GM23248 (cell line): Measurements from ENCODE around the gene COA8.

Source experiments
- EZH2 ChIP-seq: fragments of 200-600 bp; sonication (generic); IDR thresholded peaks from 2 replicates; pipeline ENCODE4 v1.6.1; 2018; ENCODE audit warnings: antibody characterized with exemption, mild to moderate bottlenecking; ENCODE audit not compliant: insufficient read depth, poor library complexity, severe bottlenecking
- EZH2phosphoT487 ChIP-seq: fragments of 200-600 bp; sonication (generic); IDR thresholded peaks from 2 replicates; pipeline ENCODE4 v1.6.1; 2018; ENCODE audit warnings: antibody characterized with exemption, moderate library complexity, mild to moderate bottlenecking, low read depth; ENCODE audit not compliant: insufficient read depth

GRCh38 chr14:103548463-103549351, 14.1 kb upstream of the COA8 start:
- TF ChIP-seq EZH2 (no peak), EZH2phosphoT487 (no peak)
